ENCODE measurements around the gene RBP3. TPM values are rescaled to one million over a fixed set of nuclear protein-coding genes. Genes with fewer than 3 reads are reported as not detected.

The RBP3 gene
- total RNA-seq, 1 donor from 2014 or later: not detected

- Mint-ChIP-seq H3K27ac (no peak overlapping the region), H3K4me3 (no peak overlapping the region), H3K36me3 (no peaks in the 10 kb centered on the region), H3K4me1 (no peaks in the 10 kb centered on the region), H3K9me3 (no peaks in the 10 kb centered on the region), H3K27me3 (ENCODE audit: insufficient read depth, low read depth) (no peaks in the 10 kb centered on the region)
- Histone ChIP-seq H3K27ac (no peak overlapping the region), H3K4me1 (no peaks in the 10 kb centered on the region), H3K27me3 (no peaks in the 10 kb centered on the region), H3K79me2 (ENCODE audit: low read depth) (no peaks in the 10 kb centered on the region), H3K9me3 (ENCODE audit: low read depth) (no peaks in the 10 kb centered on the region), H3K9ac (no peak overlapping the region), H3K4me3 (no peak overlapping the region), H2AFZ (replicated peaks) (no peak overlapping the region), H3K4me2 (no peak overlapping the region), H4K20me1 (ENCODE audit: low read depth) (no peaks in the 10 kb centered on the region), H3F3A (ENCODE audit: low read depth) (no peaks in the 10 kb centered on the region), H3K36me3 (no peaks in the 10 kb centered on the region)
- no peak for DNase-seq (ENCODE audit: low spot score)
- TF ChIP-seq EZH2phosphoT487 (IDR thresholded peaks at IDR 0.05) (no peak), EZH2 (IDR thresholded peaks at IDR 0.05) (no peak), CTCF (IDR thresholded peaks at IDR 0.05) (no peak)
Measured at GRCh38 chr10:47359101-47359500, 10.9 kb downstream of the RBP3 start.

GRCh38 chr10:47359626-47360418 lies 11.7 kb downstream of the RBP3 start:
- no peaks in the 10 kb centered on the region for H3K4me1 ChIP-seq
- no peaks in the 10 kb centered on the region for H3K4me1 Mint-ChIP-seq
- no peak overlapping the region for H2AFZ ChIP-seq (replicated peaks)
- no peak overlapping the region for H3K4me3 Mint-ChIP-seq
- H4K20me1 ChIP-seq (ENCODE audit: low read depth): no peaks in the 10 kb centered on the region
- no peaks in the 10 kb centered on the region for H3K79me2 ChIP-seq (ENCODE audit: low read depth)
- DNase-seq (ENCODE audit: low spot score): no peak
- no peaks in the 10 kb centered on the region for H3K9me3 ChIP-seq (ENCODE audit: low read depth)
- no peaks in the 10 kb centered on the region for H3K36me3 Mint-ChIP-seq
- H3K27ac ChIP-seq: no peak overlapping the region
- H3K27me3 ChIP-seq: no peaks in the 10 kb centered on the region
- no peak overlapping the region for H3K4me3 ChIP-seq
- TF ChIP-seq CTCF (IDR thresholded peaks at IDR 0.05) (no peak), EZH2 (IDR thresholded peaks at IDR 0.05) (no peak), EZH2phosphoT487 (IDR thresholded peaks at IDR 0.05) (no peak)
- no peaks in the 10 kb centered on the region for H3K36me3 ChIP-seq
- no peaks in the 10 kb centered on the region for H3F3A ChIP-seq (ENCODE audit: low read depth)
- no peak overlapping the region for H3K4me2 ChIP-seq
- H3K9ac ChIP-seq: no peak overlapping the region
- H3K9me3 Mint-ChIP-seq: no peaks in the 10 kb centered on the region
- no peak overlapping the region for H3K27ac Mint-ChIP-seq
- no peaks in the 10 kb centered on the region for H3K27me3 Mint-ChIP-seq (ENCODE audit: insufficient read depth, low read depth)

- TF ChIP-seq EZH2 (IDR thresholded peaks at IDR 0.05) (no peak), CTCF (IDR thresholded peaks at IDR 0.05) (no peak), EZH2phosphoT487 (IDR thresholded peaks at IDR 0.05) (no peak)
- Histone ChIP-seq H3K4me2 (no peak overlapping the region), H2AFZ (replicated peaks) (no peak overlapping the region), H3F3A (ENCODE audit: low read depth) (no peaks in the 10 kb centered on the region), H3K4me1 (no peaks in the 10 kb centered on the region), H3K36me3 (no peaks in the 10 kb centered on the region), H4K20me1 (ENCODE audit: low read depth) (no peaks in the 10 kb centered on the region), H3K79me2 (ENCODE audit: low read depth) (no peaks in the 10 kb centered on the region), H3K27me3 (no peaks in the 10 kb centered on the region), H3K27ac (no peak overlapping the region), H3K4me3 (no peak overlapping the region), H3K9ac (no peak overlapping the region), H3K9me3 (ENCODE audit: low read depth) (no peaks in the 10 kb centered on the region)
- Mint-ChIP-seq H3K27ac (no peak overlapping the region), H3K9me3 (no peaks in the 10 kb centered on the region), H3K4me3 (no peak overlapping the region), H3K4me1 (no peaks in the 10 kb centered on the region), H3K36me3 (no peaks in the 10 kb centered on the region), H3K27me3 (ENCODE audit: insufficient read depth, low read depth) (no peaks in the 10 kb centered on the region)
- DNase-seq (ENCODE audit: low spot score): no peak
Measured at GRCh38 chr10:47360419-47361040, 12.4 kb downstream of the RBP3 start.
